Neural cell (in vitro differentiated cells): ENCODE results near the gene WWC1.

Experiments
- EP300 ChIP-seq: fragments of 450-650 bp; conservative IDR thresholded peaks from 2 replicates; pipeline ENCODE4 v1.6.1; 2014; ENCODE audit warnings: antibody characterized with exemption, mild to moderate bottlenecking, moderate library complexity; ENCODE audit not compliant: poor library complexity, severe bottlenecking
- EZH2 ChIP-seq: fragments of 200-600, 300-800 bp; shearing (Covaris generic), sonication (generic); IDR thresholded peaks from 2 replicates; pipeline ENCODE4 v1.6.1; 2014; ENCODE audit warnings: antibody characterized with exemption, low read length, borderline replicate concordance, mild to moderate bottlenecking; ENCODE audit not compliant: insufficient read depth, poor library complexity, severe bottlenecking
- MXI1 ChIP-seq: fragments of 450-650 bp; conservative IDR thresholded peaks from 2 replicates; pipeline ENCODE4 v1.6.1; 2014; ENCODE audit warnings: antibody characterized with exemption, mild to moderate bottlenecking; ENCODE audit not compliant: poor library complexity, severe bottlenecking
- POLR2AphosphoS5 ChIP-seq: IDR thresholded peaks from 2 replicates; pipeline ENCODE4 v1.6.1; 2012
- RAD21 ChIP-seq: fragments of 450-650 bp; conservative IDR thresholded peaks from 2 replicates; pipeline ENCODE4 v1.6.1; 2014; ENCODE audit warnings: antibody characterized with exemption, mild to moderate bottlenecking, moderate library complexity
- TAF1 ChIP-seq: IDR thresholded peaks from 2 replicates; pipeline ENCODE4 v1.6.1; 2012; ENCODE audit warnings: low read depth
- TF ChIP-seq, protein P1 (sequence below): fragments of 450-650 bp; IDR thresholded peaks from 2 replicates; pipeline ENCODE4 v1.5.1; 2014; ENCODE audit warnings: antibody characterized with exemption, mild to moderate bottlenecking, moderate library complexity; ENCODE audit not compliant: poor library complexity, severe bottlenecking
- TF ChIP-seq, protein P2 (sequence below): IDR thresholded peaks from 2 replicates; pipeline ENCODE4 v1.6.1; 2012; ENCODE audit warnings: borderline replicate concordance

DNA sequence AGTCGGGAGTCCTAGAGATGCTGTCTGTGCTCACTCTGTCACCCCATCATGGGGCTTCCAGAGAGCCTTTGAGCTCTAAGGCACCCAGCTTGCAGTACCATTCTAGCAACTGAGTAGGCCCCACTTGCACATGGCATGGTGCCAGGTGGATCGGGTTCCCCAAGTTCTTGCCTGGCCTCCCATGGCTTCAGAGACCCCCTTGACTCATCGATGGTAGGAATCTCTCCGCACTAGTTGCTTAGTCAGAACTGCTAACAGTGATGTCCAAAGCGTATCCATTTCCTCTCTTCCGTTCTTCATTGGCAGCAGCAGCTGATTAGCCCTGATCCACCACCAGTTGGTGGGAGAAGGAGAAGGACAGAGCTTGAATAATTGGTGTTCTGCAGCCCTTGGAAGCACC, 124.5 kb downstream of the WWC1 start:
- TF ChIP-seq, protein P1, sequence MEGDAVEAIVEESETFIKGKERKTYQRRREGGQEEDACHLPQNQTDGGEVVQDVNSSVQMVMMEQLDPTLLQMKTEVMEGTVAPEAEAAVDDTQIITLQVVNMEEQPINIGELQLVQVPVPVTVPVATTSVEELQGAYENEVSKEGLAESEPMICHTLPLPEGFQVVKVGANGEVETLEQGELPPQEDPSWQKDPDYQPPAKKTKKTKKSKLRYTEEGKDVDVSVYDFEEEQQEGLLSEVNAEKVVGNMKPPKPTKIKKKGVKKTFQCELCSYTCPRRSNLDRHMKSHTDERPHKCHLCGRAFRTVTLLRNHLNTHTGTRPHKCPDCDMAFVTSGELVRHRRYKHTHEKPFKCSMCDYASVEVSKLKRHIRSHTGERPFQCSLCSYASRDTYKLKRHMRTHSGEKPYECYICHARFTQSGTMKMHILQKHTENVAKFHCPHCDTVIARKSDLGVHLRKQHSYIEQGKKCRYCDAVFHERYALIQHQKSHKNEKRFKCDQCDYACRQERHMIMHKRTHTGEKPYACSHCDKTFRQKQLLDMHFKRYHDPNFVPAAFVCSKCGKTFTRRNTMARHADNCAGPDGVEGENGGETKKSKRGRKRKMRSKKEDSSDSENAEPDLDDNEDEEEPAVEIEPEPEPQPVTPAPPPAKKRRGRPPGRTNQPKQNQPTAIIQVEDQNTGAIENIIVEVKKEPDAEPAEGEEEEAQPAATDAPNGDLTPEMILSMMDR: no peak
- TF ChIP-seq EP300 (no peak), RAD21 (no peak), POLR2AphosphoS5 (no peak), EZH2 (no peak), TAF1 (no peak), MXI1 (no peak)
- TF ChIP-seq, protein P2, sequence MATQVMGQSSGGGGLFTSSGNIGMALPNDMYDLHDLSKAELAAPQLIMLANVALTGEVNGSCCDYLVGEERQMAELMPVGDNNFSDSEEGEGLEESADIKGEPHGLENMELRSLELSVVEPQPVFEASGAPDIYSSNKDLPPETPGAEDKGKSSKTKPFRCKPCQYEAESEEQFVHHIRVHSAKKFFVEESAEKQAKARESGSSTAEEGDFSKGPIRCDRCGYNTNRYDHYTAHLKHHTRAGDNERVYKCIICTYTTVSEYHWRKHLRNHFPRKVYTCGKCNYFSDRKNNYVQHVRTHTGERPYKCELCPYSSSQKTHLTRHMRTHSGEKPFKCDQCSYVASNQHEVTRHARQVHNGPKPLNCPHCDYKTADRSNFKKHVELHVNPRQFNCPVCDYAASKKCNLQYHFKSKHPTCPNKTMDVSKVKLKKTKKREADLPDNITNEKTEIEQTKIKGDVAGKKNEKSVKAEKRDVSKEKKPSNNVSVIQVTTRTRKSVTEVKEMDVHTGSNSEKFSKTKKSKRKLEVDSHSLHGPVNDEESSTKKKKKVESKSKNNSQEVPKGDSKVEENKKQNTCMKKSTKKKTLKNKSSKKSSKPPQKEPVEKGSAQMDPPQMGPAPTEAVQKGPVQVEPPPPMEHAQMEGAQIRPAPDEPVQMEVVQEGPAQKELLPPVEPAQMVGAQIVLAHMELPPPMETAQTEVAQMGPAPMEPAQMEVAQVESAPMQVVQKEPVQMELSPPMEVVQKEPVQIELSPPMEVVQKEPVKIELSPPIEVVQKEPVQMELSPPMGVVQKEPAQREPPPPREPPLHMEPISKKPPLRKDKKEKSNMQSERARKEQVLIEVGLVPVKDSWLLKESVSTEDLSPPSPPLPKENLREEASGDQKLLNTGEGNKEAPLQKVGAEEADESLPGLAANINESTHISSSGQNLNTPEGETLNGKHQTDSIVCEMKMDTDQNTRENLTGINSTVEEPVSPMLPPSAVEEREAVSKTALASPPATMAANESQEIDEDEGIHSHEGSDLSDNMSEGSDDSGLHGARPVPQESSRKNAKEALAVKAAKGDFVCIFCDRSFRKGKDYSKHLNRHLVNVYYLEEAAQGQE: no peak
